ENCODE results near the gene RGS7BP.

Gene RGS7BP

GRCh38 chr5:64587370-64587769, 81.6 kb downstream of the RGS7BP start:
- H2AFZ ChIP-seq = no peak overlapping the region
- H3K9me3 ChIP-seq (ENCODE audit: control insufficient read depth, low read length) = no peaks in the 10 kb centered on the region
- H3K27ac ChIP-seq = no peak overlapping the region
- no peaks in the 10 kb centered on the region for H3K4me1 ChIP-seq
- no peak overlapping the region for H3K4me2 ChIP-seq (ENCODE audit: low read length)
- no peaks in the 10 kb centered on the region for H3K79me2 ChIP-seq
- no peak for TF ChIP-seq CTCF (IDR thresholded peaks at IDR 0.05)
- no peak overlapping the region for H3K9ac ChIP-seq
- no peak overlapping the region for H3K4me3 ChIP-seq (ENCODE audit: low read depth, low read length)
- H3K27me3 ChIP-seq (ENCODE audit: control insufficient read depth, insufficient read depth, low read length) = no peaks in the 10 kb centered on the region
- no peaks in the 10 kb centered on the region for H3K36me3 ChIP-seq (ENCODE audit: control insufficient read depth, insufficient read depth, low read length)

GRCh38 chr5:64592730-64593341, 87.0 kb downstream of the RGS7BP start:
- Histone ChIP-seq H3K36me3 (ENCODE audit: control insufficient read depth, insufficient read depth, low read length) (no peaks in the 10 kb centered on the region), H3K27ac (no peak overlapping the region), H3K27me3 (ENCODE audit: control insufficient read depth, insufficient read depth, low read length) (no peaks in the 10 kb centered on the region), H3K4me1 (no peaks in the 10 kb centered on the region), H3K79me2 (no peaks in the 10 kb centered on the region), H3K4me2 (ENCODE audit: low read length) (no peak overlapping the region), H3K9ac (no peak overlapping the region), H3K4me3 (ENCODE audit: low read depth, low read length) (no peak overlapping the region), H2AFZ (no peak overlapping the region), H3K9me3 (ENCODE audit: control insufficient read depth, low read length) (no peaks in the 10 kb centered on the region)
- no peak for TF ChIP-seq CTCF (IDR thresholded peaks at IDR 0.05)

- H3K79me2 ChIP-seq = no peaks in the 10 kb centered on the region
- H2AFZ ChIP-seq = no peak overlapping the region
- H3K9ac ChIP-seq = no peak overlapping the region
- H3K36me3 ChIP-seq (ENCODE audit: control insufficient read depth, insufficient read depth, low read length) = no peaks in the 10 kb centered on the region
- H3K4me2 ChIP-seq (ENCODE audit: low read length) = no peak overlapping the region
- no peaks in the 10 kb centered on the region for H3K9me3 ChIP-seq (ENCODE audit: control insufficient read depth, low read length)
- TF ChIP-seq CTCF (IDR thresholded peaks at IDR 0.05) = no peak
- H3K4me1 ChIP-seq = no peaks in the 10 kb centered on the region
- no peak overlapping the region for H3K4me3 ChIP-seq (ENCODE audit: low read depth, low read length)
- no peaks in the 10 kb centered on the region for H3K27me3 ChIP-seq (ENCODE audit: control insufficient read depth, insufficient read depth, low read length)
- H3K27ac ChIP-seq = no peak overlapping the region
Measured at GRCh38 chr5:64594025-64594424, 88.2 kb downstream of the RGS7BP start.

GRCh38 chr5:64594601-64595000, 88.8 kb downstream of the RGS7BP start:
- Histone ChIP-seq H3K36me3 (ENCODE audit: control insufficient read depth, insufficient read depth, low read length) (no peaks in the 10 kb centered on the region), H2AFZ (peak overlapping the region; percentile 60), H3K4me2 (ENCODE audit: low read length) (no peak overlapping the region), H3K9me3 (ENCODE audit: control insufficient read depth, low read length) (no peaks in the 10 kb centered on the region), H3K4me1 (no peaks in the 10 kb centered on the region), H3K27me3 (ENCODE audit: control insufficient read depth, insufficient read depth, low read length) (no peaks in the 10 kb centered on the region), H3K27ac (no peak overlapping the region), H3K4me3 (ENCODE audit: low read depth, low read length) (no peak overlapping the region), H3K9ac (no peak overlapping the region), H3K79me2 (no peaks in the 10 kb centered on the region)
- no peak for TF ChIP-seq CTCF (IDR thresholded peaks at IDR 0.05)

Measured in parathyroid adenoma (tissue), 2 donors.